GM23338 (cell line): Measurements from ENCODE around the gene SSH3. TPM values are rescaled to one million over a fixed set of nuclear protein-coding genes. Genes with fewer than 3 reads are reported as not detected.

Experiments used
- ATAC-seq: fragments of 200-7000 bp; cut with Tn5 transposase; 3 replicates; pipeline ENCODE4 v1.9.1; 2020
- DNase-seq: peaks from one replicate; pipeline ENCODE4 v3.0.0-alpha.2; 2015; ENCODE audit warnings: low spot score
- H2AFZ ChIP-seq: fragments of 200-600 bp; sonication (generic); 2 replicates; pipeline ENCODE4 v1.8.0; 2016; ENCODE audit warnings: antibody characterized with exemption, mild to moderate bottlenecking, moderate library complexity
- H3F3A ChIP-seq: fragments of 200-600 bp; sonication (generic); replicated peaks from 2 replicates; pipeline ENCODE4 v1.8.0; 2017; ENCODE audit warnings: antibody characterized with exemption, mixed run types, low read depth
- H3K27ac ChIP-seq: fragments of 200-600 bp; sonication (generic); 2 replicates; pipeline ENCODE4 v1.6.1; 2016; ENCODE audit warnings: low read depth
- H3K27me3 ChIP-seq: fragments of 200-600 bp; sonication (generic); 2 replicates; pipeline ENCODE4 v1.8.0; 2016; ENCODE audit warnings: mild to moderate bottlenecking, mixed run types, moderate library complexity; ENCODE audit not compliant: insufficient read depth
- H3K36me3 ChIP-seq: fragments of 200-600 bp; sonication (generic); 2 replicates; pipeline ENCODE4 v1.8.0; 2016; ENCODE audit warnings: mild to moderate bottlenecking; ENCODE audit not compliant: insufficient read depth
- H3K4me1 ChIP-seq: fragments of 200-600 bp; sonication (generic); 2 replicates; pipeline ENCODE4 v1.8.0; 2016; ENCODE audit warnings: mild to moderate bottlenecking, moderate library complexity; ENCODE audit not compliant: insufficient read depth
- H3K4me2 ChIP-seq: fragments of 200-600 bp; sonication (generic); 2 replicates; pipeline ENCODE4 v1.7.1; 2017; ENCODE audit warnings: mixed run types
- H3K4me3 ChIP-seq: fragments of 200-600 bp; sonication (generic); 2 replicates; pipeline ENCODE4 v1.6.1; 2016; ENCODE audit warnings: mixed run types
- H3K79me2 ChIP-seq: fragments of 200-600 bp; sonication (generic); replicated peaks from 2 replicates; pipeline ENCODE4 v1.8.0; 2017; ENCODE audit warnings: mild to moderate bottlenecking; ENCODE audit not compliant: insufficient read depth
- H3K9me2 ChIP-seq: fragments of 200-600 bp; sonication (generic); 2 replicates; pipeline ENCODE4 v1.8.0; 2017; ENCODE audit not compliant: insufficient read depth
- H4K20me1 ChIP-seq: fragments of 200-600 bp; sonication (generic); replicated peaks from 2 replicates; pipeline ENCODE4 v1.8.0; 2017; ENCODE audit warnings: mild to moderate bottlenecking; ENCODE audit not compliant: insufficient read depth
- H3K27ac Mint-ChIP-seq: 2 replicates; pipeline ENCODE4 v1.8.0; 2020; ENCODE audit warnings: inconsistent platforms, mild to moderate bottlenecking, moderate library complexity, mixed read lengths
- H3K27me3 Mint-ChIP-seq: 3 replicates; pipeline ENCODE4 v1.8.0; 2022; ENCODE audit warnings: low read depth, mild to moderate bottlenecking, moderate library complexity, mixed read lengths, inconsistent platforms; ENCODE audit not compliant: insufficient read depth, poor library complexity
- H3K36me3 Mint-ChIP-seq: 3 replicates; pipeline ENCODE4 v1.8.0; 2021; ENCODE audit warnings: low read depth, mild to moderate bottlenecking, inconsistent platforms, moderate library complexity, mixed read lengths
- H3K4me1 Mint-ChIP-seq: 3 replicates; pipeline ENCODE4 v1.8.0; 2020; ENCODE audit warnings: mild to moderate bottlenecking, inconsistent platforms, mixed read lengths
- H3K4me3 Mint-ChIP-seq: 3 replicates; pipeline ENCODE4 v1.8.0; 2021; ENCODE audit warnings: moderate library complexity, mild to moderate bottlenecking, inconsistent platforms, mixed read lengths
- H3K9me3 Mint-ChIP-seq: 3 replicates; pipeline ENCODE4 v1.8.0; 2020; ENCODE audit warnings: moderate library complexity, mild to moderate bottlenecking, inconsistent platforms, mixed read lengths
- CREB1 ChIP-seq: fragments of 250-450 bp; sonication (Bioruptor Pico); IDR thresholded peaks from 2 replicates; pipeline ENCODE4 v1.5.0; 2020; ENCODE audit warnings: low read depth, mild to moderate bottlenecking, moderate library complexity
- EZH2 ChIP-seq: fragments of 200-600 bp; sonication (generic); IDR thresholded peaks from one replicate; pipeline ENCODE4 v1.8.0; 2017; ENCODE audit warnings: antibody characterized with exemption, mild to moderate bottlenecking, low read depth; ENCODE audit not compliant: unreplicated experiment
- EZH2phosphoT487 ChIP-seq: fragments of 200-600 bp; sonication (generic); IDR thresholded peaks from one replicate; pipeline ENCODE4 v1.8.1; 2018; ENCODE audit warnings: antibody characterized with exemption; ENCODE audit not compliant: unreplicated experiment
- POLR2AphosphoS5 ChIP-seq: IDR thresholded peaks from 2 replicates; pipeline ENCODE4 v1.6.1; 2016; ENCODE audit warnings: antibody characterized with exemption, low read depth
- STAT1 ChIP-seq: IDR thresholded peaks from one replicate; pipeline ENCODE4 v1.6.1; 2016; ENCODE audit warnings: antibody characterized with exemption; ENCODE audit not compliant: unreplicated experiment
- ZNF331 ChIP-seq: fragments of 250-450 bp; sonication (Bioruptor Pico); IDR thresholded peaks from 2 replicates; pipeline ENCODE4 v1.5.0; 2020; ENCODE audit warnings: low read depth, mild to moderate bottlenecking, moderate library complexity
- polyA plus RNA-seq: library from polyadenylated mRNA; unstranded; fragments of >200 nt; fragmentation: Nextera tagmentation; extraction: Ambion mirVana; gene quantifications from 2 replicates; pipeline ENCODE4 v1.2.1, GENCODE V29; 2016
- total RNA-seq: library from RNA; depleted of rRNA; stranded (reverse); fragments of >200 nt; shearing (Covaris generic); gene quantifications from 2 replicates; pipeline ENCODE4 v1.2.3, GENCODE V29; 2014
- TF ChIP-seq, protein P1 (sequence below): fragments of 250-450 bp; sonication (Bioruptor Pico); IDR thresholded peaks from 2 replicates; pipeline ENCODE4 v1.5.0; 2020; ENCODE audit warnings: mild to moderate bottlenecking, moderate library complexity
- TF ChIP-seq, protein P2 (sequence below): IDR thresholded peaks from one replicate; pipeline ENCODE4 v1.6.1; 2018; ENCODE audit warnings: antibody characterized with exemption; ENCODE audit not compliant: unreplicated experiment

The SSH3 gene
- total and polyA plus RNA-seq, 2 experiments from 2014 or later, result 17.8 to 40.0 TPM

DNA sequence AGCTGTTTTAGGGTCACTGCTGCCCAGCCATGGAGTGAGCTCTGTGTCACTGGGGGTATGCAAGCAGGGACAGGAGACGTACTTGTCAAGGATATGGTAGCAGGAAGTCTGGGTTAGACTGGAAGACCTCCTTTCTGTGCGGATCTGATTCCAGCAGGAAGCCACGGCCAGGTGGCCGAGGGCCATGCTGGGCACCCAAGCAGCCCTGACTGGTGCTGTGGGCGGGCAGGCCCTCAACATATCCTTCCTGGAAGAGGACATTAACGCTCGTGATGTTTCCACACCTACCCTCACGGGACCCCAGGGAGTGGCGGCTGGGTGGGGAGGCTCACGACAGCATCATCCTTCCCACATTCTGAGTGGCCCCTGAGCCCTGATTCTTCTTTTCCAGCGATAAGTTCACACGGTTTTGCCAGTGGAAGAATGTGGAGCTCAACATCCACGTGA lies 23.0 kb upstream of the SSH3 start:
- Mint-ChIP-seq H3K4me1 (peaks cover 25% of the 10 kb centered on the region), H3K4me3 (no peak overlapping the region), H3K9me3 (no peaks in the 10 kb centered on the region), H3K27me3 (peaks cover 7% of the 10 kb centered on the region), H3K27ac (no peak overlapping the region), H3K36me3 (peaks cover 34% of the 10 kb centered on the region)
- Histone ChIP-seq H3F3A (peaks cover 11% of the 10 kb centered on the region), H3K79me2 (peaks cover 11% of the 10 kb centered on the region; the same call in 1 of the 2 replicates), H2AFZ (no peak overlapping the region), H3K36me3 (peaks cover 7% of the 10 kb centered on the region), H3K27me3 (no peaks in the 10 kb centered on the region), H4K20me1 (no peaks in the 10 kb centered on the region; the same call in 1 of the 2 replicates), H3K4me2 (no peak overlapping the region), H3K27ac (no peak overlapping the region), H3K4me3 (no peak overlapping the region), H3K9me2 (no peaks in the 10 kb centered on the region), H3K4me1 (peaks cover 12% of the 10 kb centered on the region; the same call in 1 of the 2 replicates)
- ATAC-seq (no peak), DNase-seq (no peak)
- TF ChIP-seq POLR2AphosphoS5, result no peak
- no peak for TF ChIP-seq EZH2
- TF ChIP-seq, protein P1, sequence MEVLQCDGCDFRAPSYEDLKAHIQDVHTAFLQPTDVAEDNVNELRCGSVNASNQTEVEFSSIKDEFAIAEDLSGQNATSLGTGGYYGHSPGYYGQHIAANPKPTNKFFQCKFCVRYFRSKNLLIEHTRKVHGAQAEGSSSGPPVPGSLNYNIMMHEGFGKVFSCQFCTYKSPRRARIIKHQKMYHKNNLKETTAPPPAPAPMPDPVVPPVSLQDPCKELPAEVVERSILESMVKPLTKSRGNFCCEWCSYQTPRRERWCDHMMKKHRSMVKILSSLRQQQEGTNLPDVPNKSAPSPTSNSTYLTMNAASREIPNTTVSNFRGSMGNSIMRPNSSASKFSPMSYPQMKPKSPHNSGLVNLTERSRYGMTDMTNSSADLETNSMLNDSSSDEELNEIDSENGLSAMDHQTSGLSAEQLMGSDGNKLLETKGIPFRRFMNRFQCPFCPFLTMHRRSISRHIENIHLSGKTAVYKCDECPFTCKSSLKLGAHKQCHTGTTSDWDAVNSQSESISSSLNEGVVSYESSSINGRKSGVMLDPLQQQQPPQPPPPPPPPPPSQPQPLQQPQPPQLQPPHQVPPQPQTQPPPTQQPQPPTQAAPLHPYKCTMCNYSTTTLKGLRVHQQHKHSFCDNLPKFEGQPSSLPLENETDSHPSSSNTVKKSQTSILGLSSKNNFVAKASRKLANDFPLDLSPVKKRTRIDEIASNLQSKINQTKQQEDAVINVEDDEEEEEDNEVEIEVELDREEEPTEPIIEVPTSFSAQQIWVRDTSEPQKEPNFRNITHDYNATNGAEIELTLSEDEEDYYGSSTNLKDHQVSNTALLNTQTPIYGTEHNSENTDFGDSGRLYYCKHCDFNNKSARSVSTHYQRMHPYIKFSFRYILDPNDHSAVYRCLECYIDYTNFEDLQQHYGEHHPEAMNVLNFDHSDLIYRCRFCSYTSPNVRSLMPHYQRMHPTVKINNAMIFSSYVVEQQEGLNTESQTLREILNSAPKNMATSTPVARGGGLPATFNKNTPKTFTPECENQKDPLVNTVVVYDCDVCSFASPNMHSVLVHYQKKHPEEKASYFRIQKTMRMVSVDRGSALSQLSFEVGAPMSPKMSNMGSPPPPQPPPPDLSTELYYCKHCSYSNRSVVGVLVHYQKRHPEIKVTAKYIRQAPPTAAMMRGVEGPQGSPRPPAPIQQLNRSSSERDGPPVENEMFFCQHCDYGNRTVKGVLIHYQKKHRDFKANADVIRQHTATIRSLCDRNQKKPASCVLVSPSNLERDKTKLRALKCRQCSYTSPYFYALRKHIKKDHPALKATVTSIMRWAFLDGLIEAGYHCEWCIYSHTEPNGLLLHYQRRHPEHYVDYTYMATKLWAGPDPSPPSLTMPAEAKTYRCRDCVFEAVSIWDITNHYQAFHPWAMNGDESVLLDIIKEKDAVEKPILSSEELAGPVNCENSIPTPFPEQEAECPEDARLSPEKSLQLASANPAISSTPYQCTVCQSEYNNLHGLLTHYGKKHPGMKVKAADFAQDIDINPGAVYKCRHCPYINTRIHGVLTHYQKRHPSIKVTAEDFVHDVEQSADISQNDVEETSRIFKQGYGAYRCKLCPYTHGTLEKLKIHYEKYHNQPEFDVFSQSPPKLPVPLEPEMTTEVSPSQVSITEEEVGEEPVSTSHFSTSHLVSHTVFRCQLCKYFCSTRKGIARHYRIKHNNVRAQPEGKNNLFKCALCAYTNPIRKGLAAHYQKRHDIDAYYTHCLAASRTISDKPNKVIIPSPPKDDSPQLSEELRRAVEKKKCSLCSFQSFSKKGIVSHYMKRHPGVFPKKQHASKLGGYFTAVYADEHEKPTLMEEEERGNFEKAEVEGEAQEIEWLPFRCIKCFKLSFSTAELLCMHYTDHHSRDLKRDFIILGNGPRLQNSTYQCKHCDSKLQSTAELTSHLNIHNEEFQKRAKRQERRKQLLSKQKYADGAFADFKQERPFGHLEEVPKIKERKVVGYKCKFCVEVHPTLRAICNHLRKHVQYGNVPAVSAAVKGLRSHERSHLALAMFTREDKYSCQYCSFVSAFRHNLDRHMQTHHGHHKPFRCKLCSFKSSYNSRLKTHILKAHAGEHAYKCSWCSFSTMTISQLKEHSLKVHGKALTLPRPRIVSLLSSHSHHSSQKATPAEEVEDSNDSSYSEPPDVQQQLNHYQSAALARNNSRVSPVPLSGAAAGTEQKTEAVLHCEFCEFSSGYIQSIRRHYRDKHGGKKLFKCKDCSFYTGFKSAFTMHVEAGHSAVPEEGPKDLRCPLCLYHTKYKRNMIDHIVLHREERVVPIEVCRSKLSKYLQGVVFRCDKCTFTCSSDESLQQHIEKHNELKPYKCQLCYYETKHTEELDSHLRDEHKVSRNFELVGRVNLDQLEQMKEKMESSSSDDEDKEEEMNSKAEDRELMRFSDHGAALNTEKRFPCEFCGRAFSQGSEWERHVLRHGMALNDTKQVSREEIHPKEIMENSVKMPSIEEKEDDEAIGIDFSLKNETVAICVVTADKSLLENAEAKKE (CRISPR knock-in tag), result no peak
- TF ChIP-seq STAT1, result no peak
- no peak for TF ChIP-seq CREB1
- TF ChIP-seq ZNF331 (CRISPR knock-in tag), result no peak
- TF ChIP-seq, protein P2, sequence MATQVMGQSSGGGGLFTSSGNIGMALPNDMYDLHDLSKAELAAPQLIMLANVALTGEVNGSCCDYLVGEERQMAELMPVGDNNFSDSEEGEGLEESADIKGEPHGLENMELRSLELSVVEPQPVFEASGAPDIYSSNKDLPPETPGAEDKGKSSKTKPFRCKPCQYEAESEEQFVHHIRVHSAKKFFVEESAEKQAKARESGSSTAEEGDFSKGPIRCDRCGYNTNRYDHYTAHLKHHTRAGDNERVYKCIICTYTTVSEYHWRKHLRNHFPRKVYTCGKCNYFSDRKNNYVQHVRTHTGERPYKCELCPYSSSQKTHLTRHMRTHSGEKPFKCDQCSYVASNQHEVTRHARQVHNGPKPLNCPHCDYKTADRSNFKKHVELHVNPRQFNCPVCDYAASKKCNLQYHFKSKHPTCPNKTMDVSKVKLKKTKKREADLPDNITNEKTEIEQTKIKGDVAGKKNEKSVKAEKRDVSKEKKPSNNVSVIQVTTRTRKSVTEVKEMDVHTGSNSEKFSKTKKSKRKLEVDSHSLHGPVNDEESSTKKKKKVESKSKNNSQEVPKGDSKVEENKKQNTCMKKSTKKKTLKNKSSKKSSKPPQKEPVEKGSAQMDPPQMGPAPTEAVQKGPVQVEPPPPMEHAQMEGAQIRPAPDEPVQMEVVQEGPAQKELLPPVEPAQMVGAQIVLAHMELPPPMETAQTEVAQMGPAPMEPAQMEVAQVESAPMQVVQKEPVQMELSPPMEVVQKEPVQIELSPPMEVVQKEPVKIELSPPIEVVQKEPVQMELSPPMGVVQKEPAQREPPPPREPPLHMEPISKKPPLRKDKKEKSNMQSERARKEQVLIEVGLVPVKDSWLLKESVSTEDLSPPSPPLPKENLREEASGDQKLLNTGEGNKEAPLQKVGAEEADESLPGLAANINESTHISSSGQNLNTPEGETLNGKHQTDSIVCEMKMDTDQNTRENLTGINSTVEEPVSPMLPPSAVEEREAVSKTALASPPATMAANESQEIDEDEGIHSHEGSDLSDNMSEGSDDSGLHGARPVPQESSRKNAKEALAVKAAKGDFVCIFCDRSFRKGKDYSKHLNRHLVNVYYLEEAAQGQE, result no peak
- TF ChIP-seq EZH2phosphoT487, result no peak
